ENCODE measurements around the gene FAM221B.

- TF ChIP-seq POLR2A (IDR thresholded peaks at IDR 0.05; ENCODE audit: low read depth, low read length) (no peak), POLR2AphosphoS5 (IDR thresholded peaks at IDR 0.05; ENCODE audit: low read depth, low read length) (no peak)
These were observed 35.1 kb downstream of the FAM221B start for GRCh38 chr9:35793461-35793860.

Measured in GM12892 (cell line).